ENCODE measurements around the gene SUGCT. TPM values are rescaled to one million over a fixed set of nuclear protein-coding genes. Genes with fewer than 3 reads are reported as not detected.

The SUGCT gene
- total RNA-seq, 4 donors from 2014 or later: 7.8 to 15.0 (median 12.8) TPM

- H3K36me3 ChIP-seq: no peaks in the 10 kb centered on the region
- H3K4me1 ChIP-seq: peaks cover 0 to 37% (median 30%) of the 10 kb centered on the region in 4 donors
- intact Hi-C loops (cut with DNase I): no loop called here
- H3K27ac ChIP-seq (replicated peaks in 1 of 4): no peak overlapping the region
- no peaks in the 10 kb centered on the region for H3K9me3 ChIP-seq
- TF ChIP-seq POLR2AphosphoS5 (IDR thresholded peaks at IDR 0.05): no peak
- TF ChIP-seq POLR2A (IDR thresholded peaks at IDR 0.05; ENCODE audit: low read depth): no peak
- TF ChIP-seq, protein P1, sequence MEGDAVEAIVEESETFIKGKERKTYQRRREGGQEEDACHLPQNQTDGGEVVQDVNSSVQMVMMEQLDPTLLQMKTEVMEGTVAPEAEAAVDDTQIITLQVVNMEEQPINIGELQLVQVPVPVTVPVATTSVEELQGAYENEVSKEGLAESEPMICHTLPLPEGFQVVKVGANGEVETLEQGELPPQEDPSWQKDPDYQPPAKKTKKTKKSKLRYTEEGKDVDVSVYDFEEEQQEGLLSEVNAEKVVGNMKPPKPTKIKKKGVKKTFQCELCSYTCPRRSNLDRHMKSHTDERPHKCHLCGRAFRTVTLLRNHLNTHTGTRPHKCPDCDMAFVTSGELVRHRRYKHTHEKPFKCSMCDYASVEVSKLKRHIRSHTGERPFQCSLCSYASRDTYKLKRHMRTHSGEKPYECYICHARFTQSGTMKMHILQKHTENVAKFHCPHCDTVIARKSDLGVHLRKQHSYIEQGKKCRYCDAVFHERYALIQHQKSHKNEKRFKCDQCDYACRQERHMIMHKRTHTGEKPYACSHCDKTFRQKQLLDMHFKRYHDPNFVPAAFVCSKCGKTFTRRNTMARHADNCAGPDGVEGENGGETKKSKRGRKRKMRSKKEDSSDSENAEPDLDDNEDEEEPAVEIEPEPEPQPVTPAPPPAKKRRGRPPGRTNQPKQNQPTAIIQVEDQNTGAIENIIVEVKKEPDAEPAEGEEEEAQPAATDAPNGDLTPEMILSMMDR (IDR thresholded peaks at IDR 0.05): no peak
- TF ChIP-seq EP300 (IDR thresholded peaks at IDR 0.05): no peak
- no peaks in the 10 kb centered on the region for H3K27me3 ChIP-seq
- no peak overlapping the region for H3K4me3 ChIP-seq
- DNase-seq (ENCODE audit: extremely low spot score): no peak
These were observed 410.9 kb downstream of the SUGCT start for GRCh38 chr7:40545739-40546138.

GRCh38 chr7:40546616-40547501 is 412.1 kb downstream of the SUGCT start:
- H3K36me3 ChIP-seq: no peaks in the 10 kb centered on the region
- peaks cover 0 to 37% (median 30%) of the 10 kb centered on the region in 4 donors for H3K4me1 ChIP-seq
- no peaks in the 10 kb centered on the region for H3K9me3 ChIP-seq
- DNase-seq (ENCODE audit: extremely low spot score): no peak
- H3K27me3 ChIP-seq: no peaks in the 10 kb centered on the region
- WGBS: 95% methylated on average over 6 of the region's 6 CpGs
- TF ChIP-seq, protein P1 (IDR thresholded peaks at IDR 0.05): no peak
- no peak for TF ChIP-seq POLR2AphosphoS5 (IDR thresholded peaks at IDR 0.05)
- no peak for TF ChIP-seq EP300 (IDR thresholded peaks at IDR 0.05)
- no peak for TF ChIP-seq POLR2A (IDR thresholded peaks at IDR 0.05; ENCODE audit: low read depth)
- H3K27ac ChIP-seq (replicated peaks in 1 of 4): no peak overlapping the region
- H3K4me3 ChIP-seq: no peak overlapping the region
- intact Hi-C loops (cut with DNase I): no loop called here

GRCh38 chr7:40549372-40550039 is 414.7 kb downstream of the SUGCT start:
- no peaks in the 10 kb centered on the region for H3K27me3 ChIP-seq
- intact Hi-C loops (cut with DNase I): no loop called here
- no peaks in the 10 kb centered on the region for H3K9me3 ChIP-seq
- TF ChIP-seq EP300 (IDR thresholded peaks at IDR 0.05): no peak
- peaks cover 0 to 13% (median 9%) of the 10 kb centered on the region in 4 donors for H3K4me1 ChIP-seq
- 89% methylated on average over 2 of the region's 2 CpGs for WGBS
- no peaks in the 10 kb centered on the region for H3K36me3 ChIP-seq
- no peak overlapping the region for H3K4me3 ChIP-seq
- no peak for DNase-seq (ENCODE audit: extremely low spot score)
- H3K27ac ChIP-seq (replicated peaks in 1 of 4): no peak overlapping the region

DNA sequence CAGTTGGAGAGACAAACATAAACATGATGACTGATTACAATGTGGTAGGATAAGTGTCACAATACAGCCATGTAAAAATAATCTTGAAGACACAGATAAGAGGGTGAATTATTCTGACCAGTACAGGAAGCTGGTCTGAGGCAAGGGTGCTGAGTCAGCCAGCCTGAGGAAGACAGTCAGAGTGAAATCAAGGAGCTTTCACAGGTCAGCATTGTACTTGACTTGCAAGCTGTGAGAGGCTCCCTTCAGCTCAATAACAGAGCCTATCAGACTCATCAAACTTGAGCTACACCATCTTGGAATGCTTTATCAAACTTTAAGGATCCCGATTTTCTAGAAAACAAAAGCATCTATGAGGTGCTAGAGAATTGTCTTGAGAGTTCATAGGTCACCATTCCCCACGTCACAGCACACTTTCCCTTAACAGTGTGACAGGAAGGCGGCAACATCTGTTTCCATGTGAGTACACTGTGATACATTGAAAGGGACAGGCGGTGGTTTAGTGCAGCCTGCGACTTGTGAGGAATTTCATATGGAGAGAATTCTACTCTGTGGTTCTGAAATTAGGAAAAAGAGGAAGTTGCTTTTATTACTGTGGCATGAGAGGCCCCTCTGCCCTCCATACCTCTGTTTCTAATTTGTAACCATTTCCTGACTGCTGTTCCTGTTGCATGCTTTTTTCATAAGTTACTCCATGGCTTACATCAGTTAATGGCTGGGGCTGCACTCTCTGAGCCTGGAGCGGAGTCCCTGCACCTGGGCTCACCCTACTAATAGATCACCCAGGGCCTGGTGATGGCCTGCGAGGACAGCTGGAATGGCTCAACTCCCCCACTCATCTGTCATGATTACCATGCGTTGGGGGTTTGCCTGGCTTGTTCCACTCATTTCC is 417.1 kb downstream of the SUGCT start:
- Histone ChIP-seq H3K36me3 (no peaks in the 10 kb centered on the region), H3K27ac (replicated peaks in 1 of 4) (no peak overlapping the region), H3K4me1 (no peaks in the 10 kb centered on the region), H3K27me3 (no peaks in the 10 kb centered on the region), H3K9me3 (no peaks in the 10 kb centered on the region), H3K4me3 (no peak overlapping the region)
- WGBS: 61% methylated on average over 8 of the region's 8 CpGs
- no peak for DNase-seq (ENCODE audit: extremely low spot score)
- TF ChIP-seq EP300 (IDR thresholded peaks at IDR 0.05) (no peak), POLR2AphosphoS5 (IDR thresholded peaks at IDR 0.05) (no peak), POLR2A (IDR thresholded peaks at IDR 0.05; ENCODE audit: low read depth) (no peak)
- TF ChIP-seq, protein P1 (IDR thresholded peaks at IDR 0.05): no peak
- intact Hi-C loops (cut with DNase I): no loop called here

Measured in esophagus muscularis mucosa (tissue), 4 donors.